ENCODE data around the gene USP24.

DNA sequence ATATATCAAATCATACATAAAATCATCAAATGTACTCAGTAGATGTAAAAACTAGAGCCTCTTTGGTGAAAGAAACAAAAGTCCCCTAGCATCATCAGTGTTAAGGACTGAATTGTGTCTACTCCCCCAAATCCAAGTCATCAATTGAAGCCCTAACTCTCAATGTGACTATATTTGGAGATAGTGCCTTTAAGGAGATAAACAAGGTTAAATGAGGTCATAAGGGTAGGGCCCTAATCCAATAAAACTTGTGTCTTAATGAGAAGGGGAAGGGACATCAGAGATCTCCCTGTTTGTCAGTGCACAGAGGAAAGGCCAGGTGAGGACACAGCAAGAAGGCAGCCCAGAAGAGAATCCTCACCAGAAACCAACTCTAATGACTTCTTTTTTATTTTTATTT lies 33.5 kb downstream of the USP24 start:
- TF ChIP-seq, protein P1, sequence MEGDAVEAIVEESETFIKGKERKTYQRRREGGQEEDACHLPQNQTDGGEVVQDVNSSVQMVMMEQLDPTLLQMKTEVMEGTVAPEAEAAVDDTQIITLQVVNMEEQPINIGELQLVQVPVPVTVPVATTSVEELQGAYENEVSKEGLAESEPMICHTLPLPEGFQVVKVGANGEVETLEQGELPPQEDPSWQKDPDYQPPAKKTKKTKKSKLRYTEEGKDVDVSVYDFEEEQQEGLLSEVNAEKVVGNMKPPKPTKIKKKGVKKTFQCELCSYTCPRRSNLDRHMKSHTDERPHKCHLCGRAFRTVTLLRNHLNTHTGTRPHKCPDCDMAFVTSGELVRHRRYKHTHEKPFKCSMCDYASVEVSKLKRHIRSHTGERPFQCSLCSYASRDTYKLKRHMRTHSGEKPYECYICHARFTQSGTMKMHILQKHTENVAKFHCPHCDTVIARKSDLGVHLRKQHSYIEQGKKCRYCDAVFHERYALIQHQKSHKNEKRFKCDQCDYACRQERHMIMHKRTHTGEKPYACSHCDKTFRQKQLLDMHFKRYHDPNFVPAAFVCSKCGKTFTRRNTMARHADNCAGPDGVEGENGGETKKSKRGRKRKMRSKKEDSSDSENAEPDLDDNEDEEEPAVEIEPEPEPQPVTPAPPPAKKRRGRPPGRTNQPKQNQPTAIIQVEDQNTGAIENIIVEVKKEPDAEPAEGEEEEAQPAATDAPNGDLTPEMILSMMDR (IDR thresholded peaks at IDR 0.05), result no peak
- no peak for TF ChIP-seq POLR2A (IDR thresholded peaks at IDR 0.05)
